Astrocyte of the spinal cord (primary cell): Measurements from ENCODE around the gene NCOA5.

ENCODE experiments used
- DNase-seq: peaks from one replicate; pipeline ENCODE4 v3.0.0; 2011; ENCODE audit warnings: low read depth, low spot score
- H3K4me3 ChIP-seq: 2 replicates; pipeline ENCODE4 v1.5.1; 2011; ENCODE audit warnings: low read depth, mild to moderate bottlenecking, low read length, moderate library complexity
- CTCF ChIP-seq: IDR thresholded peaks from 2 replicates; pipeline ENCODE4 v1.5.1; 2012; ENCODE audit warnings: low read depth, mild to moderate bottlenecking, low read length, inconsistent platforms
- in situ Hi-C: cut with HindIII; loops from 2 replicates; pipeline ENCODE4 v1.10.0; 2017; ENCODE audit warnings: low sequenced_read_pairs

NCOA5 gene

DNA sequence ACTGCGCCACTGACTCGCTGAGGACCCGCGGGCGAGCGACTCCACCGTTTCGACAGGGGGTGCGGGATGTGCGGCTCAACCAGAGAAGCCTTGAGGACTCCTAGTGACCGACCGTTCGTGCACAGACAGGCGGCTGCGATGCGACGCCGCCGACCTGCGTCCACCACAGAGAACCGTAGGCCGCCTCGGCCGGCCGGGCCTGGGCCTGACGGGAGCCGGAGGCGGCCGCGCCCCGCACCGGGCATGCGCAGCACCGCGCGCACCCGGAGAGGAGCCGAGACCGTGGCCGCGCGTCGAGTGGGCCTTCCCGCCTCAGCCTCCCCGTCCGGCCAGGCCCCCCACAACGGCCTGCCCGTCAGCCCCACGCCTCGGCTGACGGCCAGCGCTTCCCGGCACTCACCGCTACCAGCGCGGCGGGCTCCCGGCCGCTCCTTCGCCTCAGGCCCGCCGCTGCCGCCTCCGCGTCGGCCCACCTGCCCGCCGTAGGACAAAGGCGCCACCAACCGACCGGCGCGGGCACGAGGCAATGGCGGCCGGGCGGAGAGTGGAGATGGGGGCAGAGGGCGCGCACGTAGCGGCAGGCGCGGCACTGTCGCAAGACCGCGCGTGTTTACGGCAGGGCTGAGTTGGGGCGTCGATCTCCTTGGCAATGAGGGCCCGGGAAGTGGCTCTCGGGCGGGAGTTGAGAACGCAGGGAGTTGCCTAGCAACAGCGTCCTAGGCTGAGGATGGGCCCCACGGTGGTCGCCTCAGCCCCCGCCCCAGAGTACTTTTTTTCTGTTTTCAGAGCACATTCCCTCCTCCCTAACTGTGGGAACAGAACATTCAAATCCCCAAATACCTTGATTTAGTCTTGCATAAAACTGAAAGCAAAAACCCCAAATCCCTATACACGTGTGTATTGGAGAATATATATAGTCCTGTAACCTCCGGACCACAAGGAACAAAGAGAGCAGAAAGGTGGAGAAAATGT lies at the start of gene NCOA5:
Gene NCOA5, minus strand, starts transcription at position 546 of the 972 bp plus-strand sequence. CDS start 10,538 bp downstream, outside the sequence.
- peak within 1 kb of the TSS; percentile 83 for H3K4me3 ChIP-seq
- TF ChIP-seq CTCF: no peak
- peak; percentile 97 for DNase-seq
- in situ Hi-C loops: no loop called here

DNA sequence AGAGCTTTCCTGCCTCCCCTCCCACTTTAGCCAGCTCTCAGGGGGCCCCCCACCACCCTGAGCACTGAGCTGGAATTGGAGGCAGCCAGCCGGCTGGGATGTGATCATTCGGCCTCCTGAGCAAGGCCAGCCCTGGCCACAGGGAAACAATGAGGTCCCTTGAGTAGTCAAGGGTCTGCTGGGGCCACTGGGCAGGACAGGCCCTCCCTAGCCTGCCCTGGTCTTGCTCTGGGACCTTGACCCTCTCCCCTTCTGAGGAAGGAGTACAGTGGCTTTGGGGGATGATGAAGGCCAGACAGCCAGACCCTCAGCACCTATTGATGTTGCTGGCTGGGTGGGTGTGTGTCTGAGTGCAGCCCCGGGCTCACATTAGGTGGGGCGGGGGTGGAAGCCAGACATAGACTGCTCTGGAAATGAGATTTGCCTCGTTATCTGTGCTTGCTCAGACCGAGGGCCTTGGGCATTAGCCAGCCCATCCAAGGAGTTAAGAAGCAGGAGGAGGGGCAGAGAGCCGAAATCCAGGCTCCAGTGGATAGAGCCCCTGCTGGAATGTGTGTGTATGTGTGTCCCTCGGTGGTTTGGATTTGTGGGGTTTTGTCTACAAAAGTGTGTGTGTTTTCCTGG lies 49.6 kb upstream of the NCOA5 start:
- in situ Hi-C loops: no loop called here
- no peak for DNase-seq
- TF ChIP-seq CTCF: no peak
- H3K4me3 ChIP-seq: no peak overlapping the region

- H3K4me3 ChIP-seq: no peak overlapping the region
- in situ Hi-C loops: no loop called here
- no peak for TF ChIP-seq CTCF
- DNase-seq: no peak
Observed at GRCh38 chr20:46137816-46138215, 48.1 kb upstream of the NCOA5 start.

- H3K4me3 ChIP-seq: no peak overlapping the region
- TF ChIP-seq CTCF: no peak
- in situ Hi-C loops: no loop called here
- DNase-seq: no peak
Observed at GRCh38 chr20:46135856-46136633, 46.3 kb upstream of the NCOA5 start.

- no peak for TF ChIP-seq CTCF
- in situ Hi-C loops: no loop called here
- no peak overlapping the region for H3K4me3 ChIP-seq
- no peak for DNase-seq
Observed at GRCh38 chr20:46134716-46135115, 45.0 kb upstream of the NCOA5 start.
